AG04450 (cell line): ENCODE results near the gene PI16. TPM values are rescaled to one million over a fixed set of nuclear protein-coding genes. Genes with fewer than 3 reads are reported as not detected.

Experiments used
- CTCF ChIA-PET: fragments of 300-600, 350-600 bp; formaldehyde crosslinking; extraction: SDS; loops from one replicate; lab custom pipeline; 2022; ENCODE audit warnings: antibody characterized with exemption, inconsistent platforms; lab: Charles Lee
- POLR2A ChIA-PET: fragments of 350-600 bp; formaldehyde crosslinking; extraction: SDS; loops from one replicate; lab custom pipeline; 2021; ENCODE audit warnings: antibody characterized with exemption, inconsistent platforms; lab: Yijun Ruan, JAX
- DNase-seq: peaks from one replicate; pipeline ENCODE4 v3.0.0-alpha.2; 2011; ENCODE audit warnings: low read depth, low spot score
- H3K27ac ChIP-seq: one replicate; pipeline ENCODE4 v1.5.1; 2012; ENCODE audit warnings: low read depth, low read length, control low read depth
- H3K27me3 ChIP-seq: one replicate; pipeline ENCODE4 v1.6.0; 2012; ENCODE audit warnings: low read length; ENCODE audit not compliant: control insufficient read depth, insufficient read depth
- H3K4me3 ChIP-seq: 2 replicates; pipeline ENCODE4 v1.5.1; 2011; ENCODE audit warnings: mild to moderate bottlenecking, low read depth, low read length, control low read depth
- H3K9me3 ChIP-seq: 2 replicates; pipeline ENCODE4 v1.5.1; 2012; ENCODE audit warnings: low read length; ENCODE audit not compliant: control insufficient read depth, insufficient read depth
- CTCF ChIP-seq: IDR thresholded peaks from 2 replicates; pipeline ENCODE4 v1.5.1; 2011; ENCODE audit warnings: low read depth, low read length, control low read depth, inconsistent platforms
- polyA plus RNA-seq: library from polyadenylated mRNA; depleted of rRNA; stranded (reverse); fragments of >200 nt; gene quantifications from 2 replicates; pipeline ENCODE4 v1.2.3, GENCODE V29; 2011

The PI16 gene
- polyA plus RNA-seq, 1 experiment = 0.05 TPM

- Histone ChIP-seq H3K27me3 (no peaks in the 10 kb centered on the region), H3K27ac (no peak overlapping the region), H3K4me3 (no peak overlapping the region), H3K9me3 (no peaks in the 10 kb centered on the region)
- no peak for DNase-seq
- ChIA-PET CTCF (interaction anchor here (0.5 to 1.0 kb wide), 2 partner anchors 8 to 210 kb away, joined by 3 to 5 read pairs; no protein-coding TSS in a partner anchor), POLR2A (no interaction called here)
- no peak for TF ChIP-seq CTCF
These were observed 17.6 kb downstream of the PI16 start for GRCh38 chr6:36971921-36972673.

- ChIA-PET POLR2A (no interaction called here), CTCF (interaction anchor here (1.0 kb wide), 1 partner anchor 9 kb away, joined by 3 read pairs; no protein-coding TSS in a partner anchor)
- Histone ChIP-seq H3K27me3 (no peaks in the 10 kb centered on the region), H3K4me3 (no peak overlapping the region), H3K9me3 (no peaks in the 10 kb centered on the region), H3K27ac (no peak overlapping the region)
- no peak for TF ChIP-seq CTCF
- no peak for DNase-seq
These were observed 18.7 kb downstream of the PI16 start for GRCh38 chr6:36973190-36973589.

DNA sequence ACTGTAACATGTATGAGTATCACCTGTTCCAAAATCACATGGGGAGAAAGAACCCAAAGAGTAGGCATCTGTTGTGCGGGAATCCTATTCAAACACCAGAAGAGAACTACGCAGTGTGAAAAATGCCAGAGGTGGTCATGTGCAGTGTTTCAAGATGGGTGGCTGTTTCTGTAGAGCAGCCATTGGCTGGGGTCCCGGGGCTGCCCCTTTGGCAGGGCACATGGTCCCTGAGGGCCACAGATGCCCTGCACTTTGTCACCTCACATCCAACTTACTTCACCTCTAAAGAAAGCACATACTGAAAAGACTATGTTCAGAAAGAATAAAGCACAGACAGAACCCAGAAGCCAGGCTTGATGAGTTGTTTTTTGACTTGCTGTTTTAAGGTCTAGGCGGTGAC is 19.1 kb downstream of the PI16 start:
- Histone ChIP-seq H3K27me3 (no peaks in the 10 kb centered on the region), H3K27ac (no peak overlapping the region), H3K9me3 (no peaks in the 10 kb centered on the region), H3K4me3 (no peak overlapping the region)
- no peak for TF ChIP-seq CTCF
- POLR2A ChIA-PET = no interaction called here
- CTCF ChIA-PET = no interaction called here
- DNase-seq = no peak

- Histone ChIP-seq H3K9me3 (no peaks in the 10 kb centered on the region), H3K4me3 (no peak overlapping the region), H3K27me3 (no peaks in the 10 kb centered on the region), H3K27ac (no peak overlapping the region)
- TF ChIP-seq CTCF = no peak
- CTCF ChIA-PET = interaction anchor here (0.5 to 3.3 kb wide), 2 partner anchors 90 to 361 kb away, joined by 4 to 13 read pairs; partner anchors contain the start of gene C6orf89
- POLR2A ChIA-PET = interaction anchor here (1.0 kb wide), 1 partner anchor 10 kb away, joined by 3 read pairs; the partner anchor contains the start of gene MTCH1
- no peak for DNase-seq
These were observed 20.9 kb downstream of the PI16 start for GRCh38 chr6:36975231-36976006.

GRCh38 chr6:36976007-36976264 is 21.4 kb downstream of the PI16 start:
- ChIA-PET CTCF (interaction anchor here (3.3 kb wide), 1 partner anchor 91 kb away, joined by 13 read pairs; the partner anchor contains the start of gene C6orf89), POLR2A (interaction anchor here (1.0 kb wide), 1 partner anchor 10 kb away, joined by 3 read pairs; the partner anchor contains the start of gene MTCH1)
- no peak overlapping the region for H3K27ac ChIP-seq
- no peak overlapping the region for H3K4me3 ChIP-seq
- no peak for TF ChIP-seq CTCF
- DNase-seq = no peak
- no peaks in the 10 kb centered on the region; the same call in 1 of the 2 replicates for H3K9me3 ChIP-seq
- H3K27me3 ChIP-seq = no peaks in the 10 kb centered on the region
